HEK293T (cell line): ENCODE data around the gene DGKE.

ENCODE experiments used
- BHLHE40 ChIP-seq: fragments of 450-650 bp; IDR thresholded peaks from 2 replicates; pipeline ENCODE4 v1.6.1; 2016; ENCODE audit warnings: mild to moderate bottlenecking, moderate library complexity, borderline replicate concordance
- CTBP1 ChIP-seq: fragments of 450-650 bp; IDR thresholded peaks from 2 replicates; pipeline ENCODE4 v1.6.1; 2016; ENCODE audit warnings: borderline replicate concordance
- FOXK2 ChIP-seq: fragments of 450-650 bp; IDR thresholded peaks from 2 replicates; pipeline ENCODE4 v1.6.1; 2016; ENCODE audit warnings: mild to moderate bottlenecking
- FOXM1 ChIP-seq: fragments of 450-650 bp; IDR thresholded peaks from 2 replicates; pipeline ENCODE4 v1.6.1; 2017; ENCODE audit warnings: mild to moderate bottlenecking, borderline replicate concordance
- PKNOX1 ChIP-seq: fragments of 450-650 bp; IDR thresholded peaks from 2 replicates; pipeline ENCODE4 v1.6.1; 2016
- SP1 ChIP-seq: fragments of 450-650 bp; IDR thresholded peaks from 2 replicates; pipeline ENCODE4 v1.6.1; 2017
- TARDBP ChIP-seq: fragments of 450-650 bp; IDR thresholded peaks from 2 replicates; pipeline ENCODE4 v1.6.1; 2016
- ZNF384 ChIP-seq: fragments of 450-650 bp; IDR thresholded peaks from 2 replicates; pipeline ENCODE4 v1.6.1; 2016

- TF ChIP-seq CTBP1, result no peak
- TF ChIP-seq BHLHE40, result no peak
- no peak for TF ChIP-seq TARDBP
- TF ChIP-seq FOXM1, result no peak
- no peak for TF ChIP-seq PKNOX1
- no peak for TF ChIP-seq FOXK2
- TF ChIP-seq SP1, result no peak
- no peak for TF ChIP-seq ZNF384
Observed at GRCh38 chr17:56793531-56793930, 40.4 kb upstream of the DGKE start.
